ENCODE data around the gene CDHR5.

CDHR5 gene

DNA sequence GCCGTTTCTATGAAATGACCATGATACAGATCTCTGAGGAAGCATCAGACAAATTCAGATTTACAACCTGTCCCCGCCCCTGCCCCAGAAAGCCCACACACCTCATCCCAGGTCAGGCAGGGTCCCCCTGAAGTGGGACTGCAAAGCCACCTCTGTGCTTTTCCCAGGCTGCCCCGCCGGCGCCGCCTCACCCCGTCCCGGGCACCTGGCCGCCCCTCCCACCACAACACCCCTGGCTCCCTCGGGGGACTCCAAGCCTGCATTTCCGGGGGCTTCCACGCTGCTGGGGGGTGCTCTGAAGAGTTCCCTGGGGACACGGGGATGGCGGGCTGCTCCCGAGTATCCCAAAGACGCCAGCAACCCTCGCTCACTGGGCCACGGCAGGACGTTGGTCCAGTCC, 35.5 kb upstream of the CDHR5 start:
- TF ChIP-seq, protein P1, sequence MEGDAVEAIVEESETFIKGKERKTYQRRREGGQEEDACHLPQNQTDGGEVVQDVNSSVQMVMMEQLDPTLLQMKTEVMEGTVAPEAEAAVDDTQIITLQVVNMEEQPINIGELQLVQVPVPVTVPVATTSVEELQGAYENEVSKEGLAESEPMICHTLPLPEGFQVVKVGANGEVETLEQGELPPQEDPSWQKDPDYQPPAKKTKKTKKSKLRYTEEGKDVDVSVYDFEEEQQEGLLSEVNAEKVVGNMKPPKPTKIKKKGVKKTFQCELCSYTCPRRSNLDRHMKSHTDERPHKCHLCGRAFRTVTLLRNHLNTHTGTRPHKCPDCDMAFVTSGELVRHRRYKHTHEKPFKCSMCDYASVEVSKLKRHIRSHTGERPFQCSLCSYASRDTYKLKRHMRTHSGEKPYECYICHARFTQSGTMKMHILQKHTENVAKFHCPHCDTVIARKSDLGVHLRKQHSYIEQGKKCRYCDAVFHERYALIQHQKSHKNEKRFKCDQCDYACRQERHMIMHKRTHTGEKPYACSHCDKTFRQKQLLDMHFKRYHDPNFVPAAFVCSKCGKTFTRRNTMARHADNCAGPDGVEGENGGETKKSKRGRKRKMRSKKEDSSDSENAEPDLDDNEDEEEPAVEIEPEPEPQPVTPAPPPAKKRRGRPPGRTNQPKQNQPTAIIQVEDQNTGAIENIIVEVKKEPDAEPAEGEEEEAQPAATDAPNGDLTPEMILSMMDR (IDR thresholded peaks at IDR 0.05) = no peak

DNA sequence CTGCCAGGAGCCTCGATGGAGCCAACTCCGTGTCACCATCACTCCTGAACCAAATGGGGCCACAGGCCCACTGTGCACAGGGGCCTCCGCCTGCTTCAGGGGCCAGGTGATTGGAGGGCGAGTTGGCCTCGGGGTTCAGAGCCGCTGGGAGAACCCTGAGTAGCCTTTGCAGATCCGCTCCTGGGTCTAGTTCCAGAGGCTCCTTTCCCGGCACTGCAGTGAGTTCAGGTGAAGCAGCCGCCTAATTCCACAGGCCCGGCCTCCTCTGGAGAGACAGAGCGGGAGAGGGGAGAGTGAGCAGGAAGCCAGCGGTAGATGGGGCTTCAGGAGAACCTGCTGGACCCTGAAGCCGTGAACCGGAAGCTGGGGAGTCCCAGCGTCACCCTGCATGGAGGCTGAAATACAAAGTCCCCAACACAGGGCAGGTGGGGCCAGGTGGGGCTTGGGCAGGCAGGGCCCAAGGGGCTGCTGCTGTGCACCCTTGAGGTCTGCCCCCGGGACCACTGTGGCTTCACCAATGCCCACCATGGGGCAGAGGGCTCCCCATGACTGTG, 34.9 kb upstream of the CDHR5 start:
- TF ChIP-seq, protein P1 (IDR thresholded peaks at IDR 0.05) = no peak

DNA sequence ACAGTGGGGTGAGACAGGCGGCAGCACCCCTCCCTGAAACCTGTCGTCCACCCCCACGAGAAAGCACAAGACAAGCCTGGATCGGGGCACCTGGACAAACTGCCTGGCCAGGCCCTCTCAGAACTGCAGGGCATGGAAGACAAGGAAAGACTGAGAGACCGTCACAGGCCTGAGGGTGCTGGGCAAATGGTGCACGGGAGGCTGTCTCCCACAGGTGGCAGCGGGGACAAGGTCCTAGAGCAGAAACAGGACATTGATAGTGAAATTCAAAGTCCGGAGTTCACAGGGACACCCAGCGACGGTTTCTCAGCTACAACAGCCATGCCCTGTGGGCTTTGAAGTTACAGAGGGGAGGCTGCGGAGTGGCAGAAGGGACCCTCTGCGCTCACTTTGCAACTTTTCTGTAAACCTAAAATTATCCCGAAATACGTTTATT, 33.0 kb upstream of the CDHR5 start:
- TF ChIP-seq, protein P1 (IDR thresholded peaks at IDR 0.05) = no peak

DNA sequence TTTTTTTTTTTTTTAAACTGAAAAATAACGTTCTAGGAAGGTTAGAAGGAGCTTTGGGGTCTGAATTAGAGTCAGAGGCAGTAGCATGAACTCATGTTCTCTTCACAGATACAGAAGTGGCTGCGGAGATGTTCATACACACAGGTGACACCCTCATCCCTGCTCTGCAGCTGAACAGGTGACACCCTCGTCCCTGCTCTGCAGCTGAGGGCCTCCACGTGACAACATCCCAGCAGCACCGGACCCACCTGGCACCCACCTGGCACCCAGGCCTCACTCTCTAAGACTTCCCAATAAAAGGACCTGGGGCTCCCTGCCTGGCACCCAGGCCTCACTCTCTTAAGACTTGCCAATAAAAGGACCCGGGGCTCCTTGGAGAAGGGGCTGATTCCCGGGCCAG, 32.1 kb upstream of the CDHR5 start:
- TF ChIP-seq, protein P1 (IDR thresholded peaks at IDR 0.05) = no peak

GRCh38 chr11:656426-656825, 31.7 kb upstream of the CDHR5 start:
- TF ChIP-seq, protein P1 (IDR thresholded peaks at IDR 0.05) = no peak

DNA sequence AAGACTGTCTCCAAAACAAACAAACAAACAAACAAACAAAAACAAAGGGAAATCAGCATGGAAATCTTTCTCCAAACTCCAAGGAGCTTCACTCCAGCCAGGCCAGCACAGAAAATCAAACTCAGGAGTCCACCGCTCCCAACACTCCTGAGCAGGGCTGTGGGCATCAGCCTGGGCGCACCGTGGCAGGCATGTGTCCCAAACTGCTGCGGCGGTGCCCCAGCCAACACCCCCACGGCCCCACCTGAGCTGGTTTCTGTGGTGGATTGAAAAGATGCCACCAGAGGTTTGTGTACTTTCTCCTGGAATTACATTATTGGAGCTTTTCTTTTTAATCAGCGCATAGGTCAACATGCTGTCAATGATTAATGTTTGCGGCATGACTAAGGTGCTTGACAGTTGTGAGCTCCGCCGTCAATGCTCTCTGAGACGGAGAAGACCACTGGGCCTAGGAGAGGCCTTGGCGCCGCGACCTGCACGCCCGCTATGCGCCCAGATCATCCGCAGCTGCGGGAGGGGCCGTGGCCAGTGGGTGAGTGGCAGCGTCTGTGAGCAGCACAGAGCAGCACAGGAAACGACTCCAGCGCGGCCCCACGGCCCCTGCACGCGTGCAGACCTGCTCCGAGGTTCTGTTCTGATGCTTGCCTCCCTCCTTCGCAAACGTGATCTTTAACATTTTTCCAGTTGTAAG, 30.4 kb upstream of the CDHR5 start:
- TF ChIP-seq, protein P1 (IDR thresholded peaks at IDR 0.05) = no peak

GRCh38 chr11:653837-654236, 29.1 kb upstream of the CDHR5 start:
- TF ChIP-seq, protein P1 (IDR thresholded peaks at IDR 0.05) = no peak
